ENCODE results near the gene NSUN4. TPM values are rescaled to one million over a fixed set of nuclear protein-coding genes. Genes with fewer than 3 reads are reported as not detected.

Gene NSUN4
- total RNA-seq, 2 donors from 2014 or later: 21.0 to 29.0 TPM

DNA sequence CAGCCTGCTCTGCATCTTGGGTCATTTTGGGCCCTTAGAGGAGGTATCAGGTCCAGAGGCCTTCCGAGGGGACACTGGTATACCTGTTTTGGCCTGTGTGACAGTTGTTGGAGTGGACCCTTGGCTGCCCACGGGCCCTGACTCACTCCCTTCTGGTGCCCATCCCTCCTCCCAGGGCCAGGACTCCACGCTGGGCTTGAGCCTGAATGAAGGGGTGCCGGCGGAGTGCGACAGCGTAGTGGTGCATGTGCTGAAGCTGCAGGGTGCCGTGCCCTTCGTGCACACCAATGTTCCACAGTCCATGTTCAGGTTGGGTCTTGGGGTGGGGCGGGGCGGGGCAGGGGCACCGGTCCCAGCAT, 64.6 kb downstream of the NSUN4 start:
- Histone ChIP-seq H3K9me3 (no peaks in the 10 kb centered on the region), H3K4me3 (no peak overlapping the region), H3K27me3 (replicated peaks; ENCODE audit: insufficient read depth) (no peaks in the 10 kb centered on the region), H3K36me3 (peaks cover 0 to 6% of the 10 kb centered on the region in 2 donors), H3K4me1 (replicated peaks) (peaks cover 10% of the 10 kb centered on the region), H3K27ac (no peak overlapping the region)
- DNase-seq (ENCODE audit: low spot score): no peak
- WGBS: 86% methylated on average over 12 of the region's 12 CpGs
- intact Hi-C loops (cut with DNase I): loop anchor here (5.0 kb wide), 1 partner anchor 322 kb away; no protein-coding TSS in a partner anchor
- no peak for TF ChIP-seq POLR2AphosphoS5 (IDR thresholded peaks at IDR 0.05)
- no peak for TF ChIP-seq POLR2A (IDR thresholded peaks at IDR 0.05)
- TF ChIP-seq, protein P1, sequence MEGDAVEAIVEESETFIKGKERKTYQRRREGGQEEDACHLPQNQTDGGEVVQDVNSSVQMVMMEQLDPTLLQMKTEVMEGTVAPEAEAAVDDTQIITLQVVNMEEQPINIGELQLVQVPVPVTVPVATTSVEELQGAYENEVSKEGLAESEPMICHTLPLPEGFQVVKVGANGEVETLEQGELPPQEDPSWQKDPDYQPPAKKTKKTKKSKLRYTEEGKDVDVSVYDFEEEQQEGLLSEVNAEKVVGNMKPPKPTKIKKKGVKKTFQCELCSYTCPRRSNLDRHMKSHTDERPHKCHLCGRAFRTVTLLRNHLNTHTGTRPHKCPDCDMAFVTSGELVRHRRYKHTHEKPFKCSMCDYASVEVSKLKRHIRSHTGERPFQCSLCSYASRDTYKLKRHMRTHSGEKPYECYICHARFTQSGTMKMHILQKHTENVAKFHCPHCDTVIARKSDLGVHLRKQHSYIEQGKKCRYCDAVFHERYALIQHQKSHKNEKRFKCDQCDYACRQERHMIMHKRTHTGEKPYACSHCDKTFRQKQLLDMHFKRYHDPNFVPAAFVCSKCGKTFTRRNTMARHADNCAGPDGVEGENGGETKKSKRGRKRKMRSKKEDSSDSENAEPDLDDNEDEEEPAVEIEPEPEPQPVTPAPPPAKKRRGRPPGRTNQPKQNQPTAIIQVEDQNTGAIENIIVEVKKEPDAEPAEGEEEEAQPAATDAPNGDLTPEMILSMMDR (IDR thresholded peaks at IDR 0.05): no peak

DNA sequence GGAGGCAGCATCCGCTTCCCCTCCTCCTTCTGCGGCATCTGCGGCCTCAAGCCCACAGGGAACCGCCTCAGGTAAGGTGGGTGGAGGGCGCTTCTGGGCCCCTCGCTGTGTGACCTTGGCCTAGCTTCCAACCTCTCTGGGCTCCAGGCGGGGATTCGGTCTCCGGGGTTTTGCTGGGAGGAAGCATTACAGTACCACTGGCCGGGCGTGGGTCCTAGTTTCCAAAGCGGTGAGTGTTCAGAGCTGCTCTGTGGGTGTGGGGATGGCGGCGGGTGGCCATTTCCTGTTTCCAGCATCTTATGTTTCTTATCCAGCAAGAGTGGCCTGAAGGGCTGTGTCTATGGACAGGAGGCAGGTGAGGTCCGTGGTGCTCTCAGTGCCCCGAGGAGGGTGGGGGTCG, 65.1 kb downstream of the NSUN4 start:
- Histone ChIP-seq H3K4me3 (no peak overlapping the region), H3K9me3 (no peaks in the 10 kb centered on the region), H3K36me3 (peaks cover 0 to 6% of the 10 kb centered on the region in 2 donors), H3K27me3 (replicated peaks; ENCODE audit: insufficient read depth) (no peaks in the 10 kb centered on the region), H3K4me1 (replicated peaks) (peaks cover 10% of the 10 kb centered on the region), H3K27ac (no peak overlapping the region)
- DNase-seq (ENCODE audit: low spot score): no peak
- TF ChIP-seq POLR2AphosphoS5 (IDR thresholded peaks at IDR 0.05) (no peak), POLR2A (IDR thresholded peaks at IDR 0.05) (no peak)
- TF ChIP-seq, protein P1 (IDR thresholded peaks at IDR 0.05): no peak
- WGBS: 85% methylated on average over 15 of the region's 17 CpGs
- intact Hi-C loops (cut with DNase I): loop anchor here (2.0 to 5.0 kb wide), 2 partner anchors 123 to 322 kb away; no protein-coding TSS in a partner anchor

GRCh38 chr1:46406881-46407608, 66.4 kb downstream of the NSUN4 start:
- DNase-seq (ENCODE audit: low spot score): no peak
- TF ChIP-seq POLR2AphosphoS5 (IDR thresholded peaks at IDR 0.05): no peak
- H3K27me3 ChIP-seq (replicated peaks; ENCODE audit: insufficient read depth): no peaks in the 10 kb centered on the region
- H3K4me3 ChIP-seq: no peak overlapping the region
- intact Hi-C loops (cut with DNase I): loop anchor here (2.0 to 5.0 kb wide), 2 partner anchors 122 to 320 kb away; no protein-coding TSS in a partner anchor
- H3K9me3 ChIP-seq: no peaks in the 10 kb centered on the region
- H3K27ac ChIP-seq: no peak overlapping the region
- peaks cover 2% of the 10 kb centered on the region for H3K4me1 ChIP-seq (replicated peaks)
- WGBS: 76% methylated on average over 13 of the region's 13 CpGs
- peaks cover 0 to 6% of the 10 kb centered on the region in 2 donors for H3K36me3 ChIP-seq

DNA sequence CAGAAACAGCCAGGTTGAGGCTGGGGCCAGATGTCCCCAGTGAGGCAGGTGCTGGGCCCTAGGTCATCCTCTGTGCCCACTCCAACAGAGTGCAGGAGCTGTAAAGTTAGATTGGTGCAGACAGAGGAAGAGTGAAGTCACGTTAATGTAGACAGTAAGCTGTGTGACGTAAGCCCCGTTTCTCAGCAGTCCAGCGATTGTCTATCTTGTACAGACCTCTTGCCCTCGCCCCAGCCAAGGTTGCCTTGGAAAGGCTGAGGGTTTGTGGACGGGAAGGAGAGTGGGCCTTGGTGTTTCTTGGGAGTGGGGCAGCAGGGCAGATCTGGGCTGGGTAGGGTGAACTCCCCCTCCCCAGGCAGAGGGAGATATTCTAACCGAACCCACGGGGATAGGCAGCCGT, 67.0 kb downstream of the NSUN4 start:
- TF ChIP-seq POLR2A (IDR thresholded peaks at IDR 0.05) (no peak), POLR2AphosphoS5 (IDR thresholded peaks at IDR 0.05) (no peak)
- TF ChIP-seq, protein P1 (IDR thresholded peaks at IDR 0.05): no peak
- 92% methylated on average over 9 of the region's 9 CpGs for WGBS
- DNase-seq (ENCODE audit: low spot score): no peak
- Histone ChIP-seq H3K36me3 (peaks cover 0 to 6% of the 10 kb centered on the region in 2 donors), H3K9me3 (no peaks in the 10 kb centered on the region), H3K27ac (no peak overlapping the region), H3K4me3 (no peak overlapping the region), H3K4me1 (replicated peaks) (no peaks in the 10 kb centered on the region), H3K27me3 (replicated peaks; ENCODE audit: insufficient read depth) (no peaks in the 10 kb centered on the region)
- intact Hi-C loops (cut with DNase I): loop anchor here (2.0 to 5.0 kb wide), 2 partner anchors 121 to 320 kb away; no protein-coding TSS in a partner anchor

- H3K27ac ChIP-seq: no peak overlapping the region
- no peak for DNase-seq (ENCODE audit: low spot score)
- H3K4me1 ChIP-seq (replicated peaks): no peaks in the 10 kb centered on the region
- H3K9me3 ChIP-seq: no peaks in the 10 kb centered on the region
- intact Hi-C loops (cut with DNase I): loop anchor here (5.0 kb wide), 1 partner anchor 319 kb away; no protein-coding TSS in a partner anchor
- no peak overlapping the region for H3K4me3 ChIP-seq
- H3K27me3 ChIP-seq (replicated peaks; ENCODE audit: insufficient read depth): no peaks in the 10 kb centered on the region
- no peak for TF ChIP-seq POLR2A (IDR thresholded peaks at IDR 0.05)
- no peak for TF ChIP-seq POLR2AphosphoS5 (IDR thresholded peaks at IDR 0.05)
- TF ChIP-seq, protein P1 (IDR thresholded peaks at IDR 0.05): no peak
- H3K36me3 ChIP-seq: peaks cover 0 to 6% of the 10 kb centered on the region in 2 donors
- WGBS: 96% methylated on average over 12 of the region's 12 CpGs
Observed at GRCh38 chr1:46408356-46409062, 67.9 kb downstream of the NSUN4 start.
